Stimulated activated effector memory CD8-positive, alpha-beta T cell treated with anti-CD3 and anti-CD28 coated beads, Interleukin-12 subunit alpha, Interleukin-12 subunit beta, amount 100 ng/mL, for 72 hours (primary cell): ENCODE measurements around the gene SPRYD4.
A peak's percentile ranks its signal among the peaks of the same experiment; 100 is the strongest.

ENCODE experiments used
- ATAC-seq: fragments of 150-1000 bp; cut with Tn5 transposase; 2 replicates; pipeline ENCODE4 v1.10.0; 2021
- DNase-seq, 2 donors: peaks; one replicate each; pipeline ENCODE4 v3.0.0; 2021 to 2022; ENCODE audit warnings: low spot score in 2 of 2
- H3K27ac Mint-ChIP-seq: one replicate; pipeline ENCODE4 v1.8.0; 2022; ENCODE audit warnings: mild to moderate bottlenecking, mixed read lengths
- H3K36me3 Mint-ChIP-seq: one replicate; pipeline ENCODE4 v1.8.0; 2022; ENCODE audit warnings: mild to moderate bottlenecking, mixed read lengths
- H3K4me1 Mint-ChIP-seq: one replicate; pipeline ENCODE4 v1.8.0; 2022; ENCODE audit warnings: mixed read lengths
- H3K4me3 Mint-ChIP-seq: one replicate; pipeline ENCODE4 v1.8.0; 2022; ENCODE audit warnings: mild to moderate bottlenecking, mixed read lengths
- H3K9me3 Mint-ChIP-seq: one replicate; pipeline ENCODE4 v1.8.0; 2022; ENCODE audit warnings: mixed read lengths

Gene SPRYD4

DNA sequence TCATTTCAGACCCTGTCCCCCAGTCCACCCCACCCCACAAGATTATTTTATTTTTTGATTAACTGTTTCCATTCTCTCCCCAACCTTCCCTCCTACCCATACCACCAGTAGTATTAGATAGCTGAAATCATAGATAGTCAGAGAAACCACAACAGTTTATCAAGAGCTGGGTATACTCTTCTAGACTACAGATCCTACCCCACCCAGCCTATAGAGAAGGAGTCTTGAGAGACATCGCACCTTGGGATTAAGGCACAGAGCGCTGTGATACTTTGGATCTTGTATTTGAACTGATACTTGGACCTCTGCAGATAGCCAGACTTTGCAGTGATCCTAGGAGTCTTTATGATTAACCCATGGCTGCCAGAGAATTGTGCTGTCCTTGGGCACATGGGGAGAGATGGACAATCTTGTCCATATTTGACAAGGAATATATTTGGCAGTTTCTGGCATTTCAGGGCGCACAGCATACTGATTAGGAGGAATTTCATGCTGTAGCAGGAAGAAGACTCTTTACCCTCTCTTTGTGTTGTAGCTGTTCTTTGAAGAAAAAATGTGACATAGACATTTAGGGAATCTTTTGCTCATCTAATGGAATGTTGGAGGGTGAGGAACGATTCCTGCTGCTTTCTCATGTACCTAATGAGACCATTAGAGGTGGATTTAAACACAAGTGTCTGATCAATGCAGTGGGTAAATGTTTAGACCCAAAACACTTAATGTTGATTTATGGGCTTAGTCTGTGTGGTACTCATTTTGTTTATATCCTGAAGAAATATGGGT, 54.2 kb downstream of the SPRYD4 start:
- Mint-ChIP-seq H3K4me3 (peak overlapping the region; percentile 72), H3K36me3 (no peaks in the 10 kb centered on the region), H3K27ac (peak overlapping the region; percentile 80), H3K9me3 (no peaks in the 10 kb centered on the region), H3K4me1 (peaks cover 13% of the 10 kb centered on the region)
- DNase-seq (no peak), ATAC-seq (peak; percentile 66)

- DNase-seq (no peak), ATAC-seq (no peak)
- Mint-ChIP-seq H3K9me3 (no peaks in the 10 kb centered on the region), H3K27ac (no peak overlapping the region), H3K36me3 (no peaks in the 10 kb centered on the region), H3K4me1 (no peaks in the 10 kb centered on the region), H3K4me3 (no peak overlapping the region)
These were observed 60.5 kb downstream of the SPRYD4 start for GRCh38 chr12:56528846-56529245.
